ENCODE data around the gene TMEM242. TPM values are rescaled to one million over a fixed set of nuclear protein-coding genes. Genes with fewer than 3 reads are reported as not detected.

Gene TMEM242
- total RNA-seq, 4 donors from 2014 or later, result 3.9 to 7.7 (median 6.3) TPM

DNA sequence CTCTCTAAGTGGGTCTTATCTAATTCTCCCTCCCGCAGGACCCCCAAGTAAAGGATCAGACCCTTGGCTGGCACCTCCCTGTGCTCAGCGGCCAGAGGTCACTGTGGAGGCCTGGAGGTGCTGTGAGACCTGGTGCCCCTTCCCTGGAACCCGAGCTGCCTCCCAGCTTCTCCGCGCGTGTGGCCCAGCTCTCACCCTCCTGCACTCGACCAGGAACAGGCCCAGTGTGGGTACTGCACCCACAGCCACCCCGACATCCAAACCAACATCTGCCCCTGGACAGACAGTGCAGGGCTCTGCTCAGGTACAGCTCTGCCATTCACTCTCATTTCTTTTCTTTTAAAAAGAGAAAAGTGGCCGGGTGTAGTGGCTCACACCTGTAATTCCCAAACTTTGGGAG is 42.4 kb downstream of the TMEM242 start:
- in situ Hi-C loops (cut with MboI; ENCODE audit: low sequenced_read_pairs in 4 of 4), result loop anchor here in 1 of 4 donors (25.0 kb wide), 1 partner anchor 244 kb away; no protein-coding TSS in a partner anchor
- intact Hi-C loops (cut with DNase I; ENCODE audit: low total_unique reads), result no loop called here
- no peak for DNase-seq
- Histone ChIP-seq H3K27ac (no peak overlapping the region), H3K4me1 (no peaks in the 10 kb centered on the region), H3K27me3 (no peaks in the 10 kb centered on the region), H3K9me3 (no peaks in the 10 kb centered on the region), H3K4me3 (no peak overlapping the region), H3K36me3 (no peaks in the 10 kb centered on the region)
- no peak for TF ChIP-seq POLR2A (IDR thresholded peaks at IDR 0.05)
- TF ChIP-seq CTCF (IDR thresholded peaks at IDR 0.05 in 4 of 5, conservative IDR thresholded peaks at IDR 0.05 in 1 of 5), result no peak
- no peak for ATAC-seq

DNA sequence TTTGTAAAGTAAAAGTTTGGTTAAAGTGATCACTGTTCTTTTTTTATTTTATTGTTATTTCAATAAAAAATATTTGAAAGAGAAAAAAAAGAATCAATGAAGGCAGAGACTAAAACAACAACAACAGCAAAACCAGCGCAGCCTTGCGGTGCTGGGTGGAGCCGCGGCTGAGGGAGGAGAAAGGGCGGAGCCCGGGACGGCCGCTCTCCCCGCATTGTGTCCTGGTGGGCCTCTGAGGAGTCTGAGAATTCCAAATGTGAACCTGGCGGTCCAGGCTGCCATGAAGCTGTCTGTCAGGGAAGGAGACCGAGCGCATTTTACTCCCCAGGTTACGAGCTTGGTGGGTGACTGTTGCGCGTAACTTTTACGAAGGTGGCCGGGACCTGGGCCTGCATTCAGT is 43.2 kb downstream of the TMEM242 start:
- Histone ChIP-seq H3K4me3 (no peak overlapping the region), H3K9me3 (no peaks in the 10 kb centered on the region), H3K27me3 (no peaks in the 10 kb centered on the region), H3K4me1 (no peaks in the 10 kb centered on the region), H3K27ac (no peak overlapping the region), H3K36me3 (no peaks in the 10 kb centered on the region)
- ATAC-seq (no peak), DNase-seq (no peak)
- in situ Hi-C loops (cut with MboI; ENCODE audit: low sequenced_read_pairs in 4 of 4), result loop anchor here in 1 of 4 donors (25.0 kb wide), 1 partner anchor 243 kb away; no protein-coding TSS in a partner anchor
- no peak for TF ChIP-seq POLR2A (IDR thresholded peaks at IDR 0.05)
- intact Hi-C loops (cut with DNase I; ENCODE audit: low total_unique reads), result no loop called here

GRCh38 chr6:157278171-157278570 is 45.1 kb downstream of the TMEM242 start:
- Histone ChIP-seq H3K27me3 (no peaks in the 10 kb centered on the region), H3K4me1 (peaks cover 0 to 5% of the 10 kb centered on the region in 2 donors), H3K4me3 (no peak overlapping the region), H3K9me3 (no peaks in the 10 kb centered on the region), H3K36me3 (no peaks in the 10 kb centered on the region), H3K27ac (no peak overlapping the region)
- in situ Hi-C loops (cut with MboI; ENCODE audit: low sequenced_read_pairs in 4 of 4), result loop anchor here in 2 of 4 donors (10.0 to 25.0 kb wide), 3 partner anchors 53 to 241 kb away; no protein-coding TSS in a partner anchor
- intact Hi-C loops (cut with DNase I; ENCODE audit: low total_unique reads), result loop anchor here (10.0 kb wide), 1 partner anchor 143 kb away; no protein-coding TSS in a partner anchor
- no peak for TF ChIP-seq POLR2A (IDR thresholded peaks at IDR 0.05)
- no peak for TF ChIP-seq CTCF (IDR thresholded peaks at IDR 0.05 in 4 of 5, conservative IDR thresholded peaks at IDR 0.05 in 1 of 5)
- DNase-seq (no peak), ATAC-seq (no peak)

DNA sequence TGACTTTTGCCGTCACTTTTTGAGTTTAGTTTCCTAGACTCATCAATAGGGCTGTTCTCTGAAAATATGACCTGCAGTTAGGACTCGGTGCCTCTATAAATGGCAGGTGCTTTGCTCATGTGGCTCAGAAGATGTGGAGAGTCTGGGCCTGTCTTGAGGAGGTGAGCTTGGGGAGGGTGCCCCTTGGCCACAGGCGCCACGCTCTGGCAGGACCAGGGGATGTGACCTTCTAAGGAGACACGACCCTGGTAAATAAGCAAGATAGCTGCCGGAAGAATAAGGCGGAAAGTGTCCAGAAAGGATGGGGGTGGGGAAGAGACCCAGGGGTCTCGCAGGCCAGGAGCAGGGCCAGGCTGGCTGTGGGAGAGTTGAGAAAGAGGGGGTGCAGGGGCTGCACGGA is 46.6 kb downstream of the TMEM242 start:
- H3K4me3 ChIP-seq, result no peak overlapping the region
- in situ Hi-C loops (cut with MboI; ENCODE audit: low sequenced_read_pairs in 4 of 4), result loop anchor here in 2 of 4 donors (10.0 to 25.0 kb wide), 3 partner anchors 52 to 239 kb away; no protein-coding TSS in a partner anchor
- no peak overlapping the region for H3K27ac ChIP-seq
- no peaks in the 10 kb centered on the region for H3K27me3 ChIP-seq
- no peaks in the 10 kb centered on the region for H3K36me3 ChIP-seq
- H3K4me1 ChIP-seq, result peaks cover 0 to 5% of the 10 kb centered on the region in 2 donors
- intact Hi-C loops (cut with DNase I; ENCODE audit: low total_unique reads), result loop anchor here (10.0 kb wide), 1 partner anchor 142 kb away; no protein-coding TSS in a partner anchor
- ATAC-seq, result no peak
- no peak for TF ChIP-seq POLR2A (IDR thresholded peaks at IDR 0.05)
- no peak for TF ChIP-seq CTCF (IDR thresholded peaks at IDR 0.05 in 4 of 5, conservative IDR thresholded peaks at IDR 0.05 in 1 of 5)
- DNase-seq, result no peak
- H3K9me3 ChIP-seq, result no peaks in the 10 kb centered on the region

- H3K4me1 ChIP-seq, result peaks cover 0 to 5% of the 10 kb centered on the region in 2 donors
- no peaks in the 10 kb centered on the region for H3K27me3 ChIP-seq
- intact Hi-C loops (cut with DNase I; ENCODE audit: low total_unique reads), result loop anchor here (10.0 kb wide), 1 partner anchor 141 kb away; no protein-coding TSS in a partner anchor
- ATAC-seq (no peak), DNase-seq (no peak)
- no peak overlapping the region for H3K27ac ChIP-seq
- in situ Hi-C loops (cut with MboI; ENCODE audit: low sequenced_read_pairs in 4 of 4), result loop anchor here in 2 of 4 donors (10.0 to 25.0 kb wide), 3 partner anchors 51 to 239 kb away; no protein-coding TSS in a partner anchor
- no peak overlapping the region for H3K4me3 ChIP-seq
- H3K9me3 ChIP-seq, result no peaks in the 10 kb centered on the region
- no peak for TF ChIP-seq POLR2A (IDR thresholded peaks at IDR 0.05)
- no peak for TF ChIP-seq CTCF (IDR thresholded peaks at IDR 0.05 in 4 of 5, conservative IDR thresholded peaks at IDR 0.05 in 1 of 5)
- H3K36me3 ChIP-seq, result no peaks in the 10 kb centered on the region
Measured at GRCh38 chr6:157276134-157276532, 47.2 kb downstream of the TMEM242 start.
